Esophagus muscularis mucosa (tissue), 4 donors: ENCODE data around the gene SH2D6. TPM values are rescaled to one million over a fixed set of nuclear protein-coding genes. Genes with fewer than 3 reads are reported as not detected.

Experiments used
- DNase-seq: peaks from one replicate; pipeline ENCODE4 v3.0.0-alpha.2; 2017; ENCODE audit errors: extremely low spot score
- H3K27ac ChIP-seq, 4 donors: fragments of 200-600 bp; sonication (generic); replicated peaks in 1 of 4; 1 replicate in 3 of 4; 2 replicates in 1 of 4; pipeline ENCODE4 v1.5.1; 2016 to 2019; ENCODE audit warnings: mild to moderate bottlenecking in 1 of 4
- H3K27me3 ChIP-seq, 4 donors: fragments of 200-600 bp; sonication (generic); one replicate each; pipeline versions ENCODE4 v1.5.1 to v1.6.0; 2016 to 2019
- H3K36me3 ChIP-seq, 4 donors: fragments of 200-600 bp; sonication (generic); one replicate each; pipeline ENCODE4 v1.5.1; 2016 to 2019
- H3K4me1 ChIP-seq, 4 donors: fragments of 200-600 bp; sonication (generic); one replicate each; pipeline ENCODE4 v1.5.1; 2016 to 2019
- H3K4me3 ChIP-seq, 4 donors: fragments of 200-600 bp; sonication (generic); 1 replicate in 2 of 4; 2 replicates in 2 of 4; pipeline ENCODE4 v1.5.1; 2016 to 2019; ENCODE audit warnings: mild to moderate bottlenecking in 4 of 4, moderate library complexity in 1 of 4
- H3K9me3 ChIP-seq, 4 donors: fragments of 200-600 bp; sonication (generic); 1 replicate in 3 of 4; 2 replicates in 1 of 4; pipeline ENCODE4 v1.5.1; 2016 to 2019
- EP300 ChIP-seq: sonication (generic); formaldehyde crosslinking; IDR thresholded peaks from one replicate; pipeline ENCODE4 v1.6.1; 2017; ENCODE audit warnings: antibody characterized with exemption
- POLR2A ChIP-seq: fragments of 450-650 bp; IDR thresholded peaks from one replicate; pipeline ENCODE4 v1.6.1; 2017; ENCODE audit warnings: antibody characterized with exemption, moderate library complexity, mild to moderate bottlenecking, low read depth
- POLR2AphosphoS5 ChIP-seq, 2 donors: sonication (generic); formaldehyde crosslinking; IDR thresholded peaks; one replicate each; pipeline ENCODE4 v1.6.1; 2017; ENCODE audit warnings: antibody characterized with exemption in 2 of 2
- WGBS: methylation state at CpG from one replicate; pipeline ENCODE4 v1.1.5; 2018; 5-methylcytosine and 5-hydroxymethylcytosine counted together
- intact Hi-C: fragments of 100-400 bp; cut with DNase I; formaldehyde crosslinking; loops from one replicate; pipeline ENCODE4 v1.15.1; 2023
- total RNA-seq, 4 donors: library from RNA; depleted of rRNA; stranded (reverse); fragments of >200 nt; gene quantifications; one replicate each; pipeline versions ENCODE4 v1.1.0 to v1.2.1, GENCODE V29; 2016
- TF ChIP-seq, protein P1 (sequence below), 3 experiments: fragments of 200-600 bp in 2 of 3; fragments of 450-650 bp in 1 of 3; sonication (generic) in 2 of 3; IDR thresholded peaks; one replicate each; pipeline ENCODE4 v1.5.1; 2017 to 2019; ENCODE audit warnings: antibody characterized with exemption in 3 of 3, mild to moderate bottlenecking in 2 of 3, moderate library complexity in 1 of 3

The SH2D6 gene
- not detected for total RNA-seq

DNA sequence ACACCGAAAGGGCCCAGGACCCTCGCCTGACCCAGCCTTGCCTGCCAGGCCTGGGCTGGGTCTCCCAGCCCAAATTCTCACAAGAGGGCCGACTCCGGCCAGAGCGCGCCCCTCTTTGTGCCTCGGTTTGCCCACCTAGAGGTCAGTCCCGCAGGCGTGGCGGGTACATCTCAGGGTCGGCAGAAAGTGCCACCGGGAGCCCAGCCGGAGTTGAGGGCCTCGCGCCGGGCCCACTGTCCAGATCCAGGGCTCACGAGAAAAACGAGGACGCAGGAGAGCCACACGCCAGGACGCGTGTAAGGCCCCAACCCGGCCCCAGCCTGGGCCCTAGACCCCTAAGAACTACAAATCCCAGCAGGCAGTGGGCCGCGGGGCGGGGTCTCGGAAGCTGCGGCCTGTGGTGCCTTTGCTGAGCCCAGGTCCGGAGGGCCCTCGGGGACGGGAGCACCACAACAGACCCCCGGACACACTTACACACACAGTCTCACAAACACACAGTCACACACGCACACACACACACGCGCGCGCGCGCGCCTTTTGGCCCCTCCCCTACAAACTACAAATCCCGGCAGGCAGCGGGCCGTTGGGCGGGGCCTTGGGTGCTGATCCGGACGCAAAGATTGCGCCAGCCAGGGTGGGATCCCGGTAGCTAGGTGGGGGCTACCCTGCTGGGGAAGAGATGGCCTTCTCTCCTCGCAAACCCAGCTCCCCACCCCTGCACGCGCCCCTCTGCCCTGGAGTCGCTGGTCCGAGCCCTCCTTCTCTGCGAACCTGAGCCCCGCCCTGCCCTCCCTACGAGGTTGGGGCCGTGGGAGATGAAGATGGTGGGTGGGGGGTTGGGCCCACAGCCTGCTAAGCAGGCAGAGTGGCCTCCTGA, at the start of gene SH2D6:
TSS of gene SH2D6 (plus strand) at position 583 of the 877 bp plus-strand sequence. CDS start 10,752 bp downstream, outside the sequence.
- no peaks in the 10 kb centered on the region for H3K36me3 ChIP-seq
- no peaks in the 10 kb centered on the region for H3K9me3 ChIP-seq
- DNase-seq: peak; percentile 97
- H3K27me3 ChIP-seq: peaks cover 0 to 3% (median 0%) of the 10 kb centered on the region in 4 donors
- TF ChIP-seq, protein P1, sequence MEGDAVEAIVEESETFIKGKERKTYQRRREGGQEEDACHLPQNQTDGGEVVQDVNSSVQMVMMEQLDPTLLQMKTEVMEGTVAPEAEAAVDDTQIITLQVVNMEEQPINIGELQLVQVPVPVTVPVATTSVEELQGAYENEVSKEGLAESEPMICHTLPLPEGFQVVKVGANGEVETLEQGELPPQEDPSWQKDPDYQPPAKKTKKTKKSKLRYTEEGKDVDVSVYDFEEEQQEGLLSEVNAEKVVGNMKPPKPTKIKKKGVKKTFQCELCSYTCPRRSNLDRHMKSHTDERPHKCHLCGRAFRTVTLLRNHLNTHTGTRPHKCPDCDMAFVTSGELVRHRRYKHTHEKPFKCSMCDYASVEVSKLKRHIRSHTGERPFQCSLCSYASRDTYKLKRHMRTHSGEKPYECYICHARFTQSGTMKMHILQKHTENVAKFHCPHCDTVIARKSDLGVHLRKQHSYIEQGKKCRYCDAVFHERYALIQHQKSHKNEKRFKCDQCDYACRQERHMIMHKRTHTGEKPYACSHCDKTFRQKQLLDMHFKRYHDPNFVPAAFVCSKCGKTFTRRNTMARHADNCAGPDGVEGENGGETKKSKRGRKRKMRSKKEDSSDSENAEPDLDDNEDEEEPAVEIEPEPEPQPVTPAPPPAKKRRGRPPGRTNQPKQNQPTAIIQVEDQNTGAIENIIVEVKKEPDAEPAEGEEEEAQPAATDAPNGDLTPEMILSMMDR (IDR thresholded peaks at IDR 0.05): no peak
- no peak for TF ChIP-seq EP300
- TF ChIP-seq POLR2A: peak; percentile 40
- TF ChIP-seq POLR2AphosphoS5 (IDR thresholded peaks at IDR 0.05): peak; percentile 75 to 94
- H3K27ac ChIP-seq: peak within 1 kb of the TSS; percentile 87 to 96 (median 90)
- intact Hi-C loops: no loop called here
- H3K4me3 ChIP-seq: peak within 1 kb of the TSS; percentile 61 to 81 (median 67)
- peaks cover 35 to 47% (median 44%) of the 10 kb centered on the region in 4 donors for H3K4me1 ChIP-seq
- WGBS: 0% methylated on average over 7 of the region's 57 CpGs

DNA sequence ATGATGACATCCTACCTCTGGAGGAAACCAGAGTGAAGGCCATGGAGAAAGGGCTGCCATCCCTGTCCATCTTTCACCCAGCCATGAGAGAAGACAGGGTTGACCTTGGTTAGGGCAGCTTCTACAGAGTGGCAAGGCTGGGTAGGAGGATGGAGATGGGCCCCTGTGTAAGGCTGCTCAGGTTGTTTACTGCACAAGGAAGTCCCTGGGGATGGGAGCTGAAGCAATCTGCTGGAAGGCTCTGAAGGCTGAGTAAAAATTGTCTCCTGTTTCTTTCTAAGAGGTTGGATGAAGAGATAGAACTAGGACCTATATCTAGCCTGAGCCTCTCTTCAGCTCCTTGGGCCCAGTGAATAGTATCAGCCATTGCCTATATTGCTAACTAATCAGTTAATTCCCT, 49.6 kb upstream of the SH2D6 start:
- Histone ChIP-seq H3K27me3 (no peaks in the 10 kb centered on the region), H3K4me3 (no peak overlapping the region), H3K9me3 (no peaks in the 10 kb centered on the region), H3K4me1 (no peaks in the 10 kb centered on the region), H3K36me3 (peaks cover 8 to 85% (median 40%) of the 10 kb centered on the region in 4 donors), H3K27ac (no peak overlapping the region)
- DNase-seq: no peak
- TF ChIP-seq POLR2A: no peak
- TF ChIP-seq POLR2AphosphoS5 (IDR thresholded peaks at IDR 0.05): no peak
- intact Hi-C loops: no loop called here

DNA sequence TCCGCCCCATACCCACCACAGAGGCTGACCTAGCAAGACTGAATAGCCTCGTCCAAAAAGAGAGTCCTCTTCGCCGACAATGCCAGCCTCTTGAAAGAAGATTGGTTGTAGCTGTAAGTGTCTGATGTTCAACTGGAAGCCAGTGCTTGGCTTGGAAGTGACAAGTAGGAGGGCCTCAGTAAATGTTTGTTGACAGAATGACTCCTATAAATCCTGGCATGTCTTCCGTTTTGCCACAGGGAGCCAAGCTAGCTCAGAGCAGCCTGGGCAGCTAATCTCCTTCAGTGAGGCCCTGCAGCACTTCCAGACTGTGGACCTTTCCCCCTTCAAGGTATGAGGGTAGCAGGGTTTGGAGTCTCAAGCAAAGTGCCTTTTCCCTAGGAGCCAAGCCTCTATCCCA, 49.0 kb upstream of the SH2D6 start:
- WGBS: 87% methylated on average over 4 of the region's 5 CpGs
- H3K27me3 ChIP-seq: no peaks in the 10 kb centered on the region
- intact Hi-C loops: no loop called here
- H3K9me3 ChIP-seq: no peaks in the 10 kb centered on the region
- TF ChIP-seq POLR2A (no peak), EP300 (no peak), POLR2AphosphoS5 (IDR thresholded peaks at IDR 0.05) (no peak)
- TF ChIP-seq, protein P1 (IDR thresholded peaks at IDR 0.05): no peak
- H3K27ac ChIP-seq: no peak overlapping the region
- H3K4me3 ChIP-seq: no peak overlapping the region
- H3K36me3 ChIP-seq: peaks cover 4 to 84% (median 43%) of the 10 kb centered on the region in 4 donors
- H3K4me1 ChIP-seq: no peaks in the 10 kb centered on the region
- no peak for DNase-seq

DNA sequence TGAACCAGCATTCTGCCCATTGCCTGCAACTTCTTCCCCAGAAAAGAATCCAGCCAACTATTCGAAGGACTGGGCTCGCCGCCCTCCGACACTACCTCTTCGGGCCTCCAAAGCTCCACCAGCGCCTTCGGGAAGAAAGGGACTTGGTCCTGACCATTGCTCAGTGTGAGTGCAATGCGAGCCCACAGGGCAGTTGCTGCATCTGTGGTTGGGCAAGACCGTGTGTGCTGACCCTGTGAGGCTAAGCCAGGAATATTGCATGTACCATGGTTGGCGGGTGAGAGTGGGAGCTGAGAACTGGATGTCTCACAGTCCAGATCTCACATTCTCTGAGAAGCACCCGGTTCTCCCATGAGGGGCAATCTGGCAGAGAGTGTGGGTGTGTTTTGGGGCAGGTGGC, 47.5 kb upstream of the SH2D6 start:
- Histone ChIP-seq H3K4me3 (no peak overlapping the region), H3K27ac (no peak overlapping the region), H3K27me3 (no peaks in the 10 kb centered on the region), H3K9me3 (no peaks in the 10 kb centered on the region), H3K36me3 (peaks cover 0 to 85% (median 44%) of the 10 kb centered on the region in 4 donors), H3K4me1 (no peaks in the 10 kb centered on the region)
- intact Hi-C loops: no loop called here
- TF ChIP-seq, protein P1 (IDR thresholded peaks at IDR 0.05): no peak
- TF ChIP-seq EP300 (no peak), POLR2AphosphoS5 (IDR thresholded peaks at IDR 0.05) (no peak), POLR2A (no peak)
- no peak for DNase-seq
- 98% methylated on average over 9 of the region's 11 CpGs for WGBS

DNA sequence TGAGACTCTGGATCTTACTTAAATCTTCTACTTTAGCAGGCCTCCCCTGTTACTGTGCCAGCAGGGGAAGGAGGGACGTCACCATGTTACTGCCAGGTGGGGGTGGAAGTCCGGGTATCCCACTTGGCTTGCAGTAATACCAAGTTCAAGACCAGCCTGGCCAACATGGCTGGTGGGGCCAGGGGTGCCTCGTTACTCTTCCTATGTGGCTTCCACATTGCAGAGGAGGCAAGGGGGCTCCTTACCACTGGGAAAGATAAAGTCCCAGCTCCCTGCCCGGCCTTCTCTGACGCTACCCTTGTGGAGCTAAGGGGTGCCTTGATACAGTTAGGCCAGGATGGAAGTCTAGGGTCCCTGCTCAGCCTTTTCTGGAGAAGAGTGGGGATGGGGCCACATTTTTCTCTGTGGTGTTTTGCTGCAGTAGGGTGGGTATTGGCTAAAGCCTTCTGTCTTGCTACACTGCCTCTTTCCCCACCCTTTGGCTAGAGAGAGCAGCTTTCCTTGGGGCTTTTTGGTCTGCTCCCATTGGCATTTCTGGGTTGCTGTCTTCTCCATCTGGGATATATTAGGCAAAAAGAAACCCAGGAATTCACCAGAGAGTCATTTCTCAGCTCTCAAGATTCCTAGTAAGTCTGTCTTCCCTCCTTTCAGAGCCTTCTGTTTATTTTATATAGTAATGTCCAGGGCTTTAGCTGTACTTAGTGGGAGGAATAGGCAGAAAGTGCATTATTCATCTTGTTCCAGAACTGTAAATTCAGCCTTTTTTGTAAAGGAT, 42.0 kb upstream of the SH2D6 start:
- 98% methylated on average over 5 of the region's 5 CpGs for WGBS
- intact Hi-C loops: no loop called here
- DNase-seq: no peak
- Histone ChIP-seq H3K4me1 (no peaks in the 10 kb centered on the region), H3K27ac (no peak overlapping the region), H3K36me3 (peaks cover 22 to 92% (median 59%) of the 10 kb centered on the region in 4 donors), H3K4me3 (no peak overlapping the region), H3K27me3 (no peaks in the 10 kb centered on the region), H3K9me3 (no peaks in the 10 kb centered on the region)
- TF ChIP-seq POLR2AphosphoS5 (IDR thresholded peaks at IDR 0.05): no peak
- no peak for TF ChIP-seq EP300
- no peak for TF ChIP-seq POLR2A
- TF ChIP-seq, protein P1 (IDR thresholded peaks at IDR 0.05): no peak
